K562 treated with DMSO at 1 percent for 48 hours (cell line): ENCODE measurements around the gene EIF4E. TPM values are rescaled to one million over a fixed set of nuclear protein-coding genes. Genes with fewer than 3 reads are reported as not detected.

Experiments used
- total RNA-seq: library from RNA; unstranded; fragments of 300-600 nt; gene quantifications from 2 replicates; pipeline ENCODE4 v1.2.3, GENCODE V29; 2022; ENCODE audit warnings: low replicate concordance; ENCODE audit errors: extremely low read depth

Gene EIF4E
- total RNA-seq: not detected in 2 replicates

GRCh38 chr4:98928505-98929340 is at the start of gene EIF4E:
Gene EIF4E, minus strand, starts transcription at chr4:98929133. Its CDS starts 21 bp downstream, at chr4:98929112.

Other genes starting within 250 kb of the EIF4E start
- 135 TPM in 1 of 2 replicates, not detected in the other for gene METAP1, start 66.6 kb upstream of the EIF4E start, total RNA-seq
- gene ADH5, start 159.7 kb upstream of the EIF4E start, total RNA-seq: not detected in 2 replicates
- not detected in 2 replicates for gene ADH4, start 215.2 kb upstream of the EIF4E start, total RNA-seq